K562 (cell line): ENCODE data around the gene BACE2. TPM values are rescaled to one million over a fixed set of nuclear protein-coding genes. Genes with fewer than 3 reads are reported as not detected.
"Not testable (repeated sequence)": the region's sequence is repeated elsewhere in the genome, so short reads cannot be mapped to it uniquely, and the experiment has no call there.

Experiments
- ATAC-seq: fragments of 200-7000 bp; cut with Tn5 transposase; 3 replicates; pipeline ENCODE4 v1.9.1; 2020; ENCODE audit warnings: moderate library complexity
- BruUV-seq: library from RNA; stranded (reverse); fragments of 400-500 nt; replicated peaks from 2 replicates; lab custom pipeline; 2021; lab: Mats Ljungman, UMichigan
- CTCF ChIA-PET: fragments of 300-600 bp; formaldehyde crosslinking; extraction: SDS; loops from one replicate; lab custom pipeline; 2021; ENCODE audit warnings: low intra/inter-chr PET ratio; lab: Yijun Ruan, JAX
- POLR2A ChIA-PET: fragments of 300-600, 350-650 bp; sonication (Branson Sonifier 250); formaldehyde crosslinking; extraction: SDS; loops from one replicate; lab custom pipeline; 2021; ENCODE audit warnings: antibody characterized with exemption, inconsistent platforms; lab: Yijun Ruan, JAX
- DNase-seq, 4 experiments: peaks; one replicate each; pipeline versions ENCODE4 v3.0.0 to v3.0.0-alpha.2; 2011 to 2018; ENCODE audit warnings: low spot score in 3 of 4, mixed read lengths in 3 of 4; ENCODE audit errors: extremely low read depth in 1 of 4
- FAIRE-seq: peaks from 2 replicates; lab custom pipeline; 2011; peaks lifted over from hg19 to GRCh38; lab: Jason Lieb, UNC
- H2AFZ ChIP-seq: 2 replicates; pipeline ENCODE4 v1.6.0; 2011; ENCODE audit warnings: low read depth, low read length, control low read depth, inconsistent platforms
- H3K27ac ChIP-seq: fragments of 200-600 bp; 3 replicates; pipeline ENCODE4 v1.8.0; 2011; ENCODE audit warnings: low read depth, mild to moderate bottlenecking, control low read depth, inconsistent platforms, low read length, moderate library complexity, mixed read lengths; ENCODE audit errors: extremely low read depth
- H3K27me3 ChIP-seq, 2 experiments: fragments of 300-600 bp in 1 of 2; 2 replicates in 1 of 2; 3 replicates in 1 of 2; pipeline versions ENCODE4 v1.6.0 to v1.8.0; 2011; ENCODE audit warnings: inconsistent platforms in 2 of 2, low read length in 2 of 2, mild to moderate bottlenecking in 1 of 2, mixed read lengths in 1 of 2, moderate library complexity in 1 of 2; ENCODE audit not compliant: control insufficient read depth in 2 of 2, insufficient read depth in 2 of 2
- H3K36me3 ChIP-seq: fragments of 300-600 bp; 3 replicates; pipeline ENCODE4 v1.8.0; 2011; ENCODE audit warnings: mild to moderate bottlenecking, low read length, inconsistent platforms; ENCODE audit not compliant: control insufficient read depth, insufficient read depth
- H3K4me1 ChIP-seq, 2 experiments: fragments of 200-600 bp in 1 of 2; replicated peaks in 1 of 2; 2 replicates in 1 of 2; 3 replicates in 1 of 2; pipeline versions ENCODE4 v1.5.1 to v1.8.0; 2011; ENCODE audit warnings: inconsistent platforms in 2 of 2, low read length in 2 of 2, mild to moderate bottlenecking in 1 of 2, mixed read lengths in 1 of 2, moderate library complexity in 1 of 2; ENCODE audit not compliant: control insufficient read depth in 2 of 2, insufficient read depth in 2 of 2
- H3K4me2 ChIP-seq: 2 replicates; pipeline ENCODE4 v1.6.1; 2011; ENCODE audit warnings: low read length, control low read depth, inconsistent platforms, mixed read lengths; ENCODE audit not compliant: insufficient read depth
- H3K4me3 ChIP-seq: fragments of 200-600 bp; sonication (generic), shearing (Covaris generic); 2 replicates; pipeline ENCODE4 v1.5.1; 2016; ENCODE audit warnings: control low read depth, inconsistent platforms
- H3K79me2 ChIP-seq: fragments of 200-600 bp; 3 replicates; pipeline ENCODE4 v1.8.0; 2011; ENCODE audit warnings: low read length, inconsistent platforms; ENCODE audit not compliant: control insufficient read depth, insufficient read depth
- H3K9ac ChIP-seq, 2 experiments: 2 replicates each; pipeline versions ENCODE4 v1.6.0 to v1.6.1; 2011; ENCODE audit warnings: low read depth in 2 of 2, low read length in 2 of 2, control low read depth in 1 of 2, inconsistent platforms in 1 of 2, mild to moderate bottlenecking in 1 of 2, mixed read lengths in 1 of 2; ENCODE audit not compliant: insufficient read depth in 1 of 2
- H3K9me1 ChIP-seq: one replicate; pipeline ENCODE4 v1.6.0; 2011; ENCODE audit warnings: inconsistent platforms, mild to moderate bottlenecking, low read length, moderate library complexity; ENCODE audit not compliant: control insufficient read depth, insufficient read depth
- H3K9me3 ChIP-seq: replicated peaks from 2 replicates; pipeline ENCODE4 v1.5.1; 2011; ENCODE audit warnings: low read depth, low read length, inconsistent platforms; ENCODE audit not compliant: control insufficient read depth, insufficient read depth
- H4K20me1 ChIP-seq: replicated peaks from 2 replicates; pipeline ENCODE4 v1.6.1; 2011; ENCODE audit warnings: low read length, inconsistent platforms, mixed read lengths; ENCODE audit not compliant: control insufficient read depth, insufficient read depth
- THRAP3 ChIP-seq: fragments of 450-650 bp; IDR thresholded peaks from 2 replicates; pipeline ENCODE4 v1.6.1; 2016; ENCODE audit warnings: mild to moderate bottlenecking, inconsistent platforms, borderline replicate concordance
- ZNF263 ChIP-seq: sonication (generic); formaldehyde crosslinking; IDR thresholded peaks from 2 replicates; pipeline ENCODE4 v1.8.0; 2022; ENCODE audit warnings: mild to moderate bottlenecking, missing genetic modification reagents, borderline replicate concordance
- ZNF511 ChIP-seq: sonication (generic); formaldehyde crosslinking; IDR thresholded peaks from 2 replicates; pipeline ENCODE4 v1.8.0; 2022; ENCODE audit warnings: mild to moderate bottlenecking, missing genetic modification reagents
- WGBS: fragments of 100-300 bp; shearing (Covaris generic); methylation state at CpG from one replicate; pipeline ENCODE4 v1.1.6; 2016; ENCODE audit warnings: low coverage, mixed read lengths; ENCODE audit not compliant: insufficient coverage; ENCODE audit errors: missing lambda C conversion rate; 5-methylcytosine and 5-hydroxymethylcytosine counted together
- in situ Hi-C: fragments of 300-500 bp; cut with MboI; formaldehyde crosslinking; loops from 4 replicates; pipeline ENCODE4 v1.15.0; 2018; ENCODE audit warnings: inconsistent platforms, mixed read lengths
- intact Hi-C: fragments of 100-400 bp; cut with micrococcal nuclease; formaldehyde crosslinking; loops from 2 replicates; pipeline ENCODE4 v1.14.2; 2022
- polyA plus RNA-seq, 8 experiments: library from polyadenylated mRNA; depleted of rRNA in 4 of 8; stranded (reverse) in 5 of 8; unstranded in 3 of 8; fragments of >200 nt; fragmentation: Nextera tagmentation in 2 of 8; fragmentation: Illumina TruSeq in 1 of 8; extraction: Ambion mirVana in 2 of 8; extraction: Trizol in 1 of 8; gene quantifications; 2 replicates each; pipeline versions ENCODE4 v1.2.1 to v1.2.3, GENCODE V29; 2011 to 2014; ENCODE audit warnings: inconsistent platforms in 1 of 8, missing spikeins in 1 of 8
- total RNA-seq, 7 experiments: library from RNA; depleted of rRNA in 6 of 7; stranded (reverse); fragments of >200 nt in 6 of 7; fragmentation: Illumina TruSeq in 2 of 7; extraction: Trizol in 2 of 7; gene quantifications; 2 replicates each; pipeline versions ENCODE4 v1.2.1 to v1.2.3, GENCODE V29; 2011 to 2021; ENCODE audit warnings: low replicate concordance in 1 of 7

Gene BACE2
- total and polyA plus RNA-seq, 9 of the 15 experiments (the other 6 are each of a cell fraction or from before 2014, with no cell fraction given) = 0.05 to 0.24 (median 0.15) TPM; not detected in 2

GRCh38 chr21:41243107-41243506 is 75.1 kb downstream of the BACE2 start:
- no peaks in the 10 kb centered on the region for H3K79me2 ChIP-seq
- no peak overlapping the region for H3K4me2 ChIP-seq
- no peak for FAIRE-seq
- H4K20me1 ChIP-seq = peaks cover 6% of the 10 kb centered on the region; the same call in 1 of the 2 replicates
- no TSS peak for BruUV-seq
- ChIA-PET POLR2A (no interaction called here), CTCF (no interaction called here)
- no peaks in the 10 kb centered on the region for H3K36me3 ChIP-seq
- no peak for TF ChIP-seq THRAP3
- TF ChIP-seq ZNF263 (CRISPR knock-in tag) = no peak
- TF ChIP-seq ZNF511 (CRISPR knock-in tag) = no peak
- no peak overlapping the region for H2AFZ ChIP-seq
- no peaks in the 10 kb centered on the region for H3K9me3 ChIP-seq
- H3K4me1 ChIP-seq = peaks cover 0 to 3% of the 10 kb centered on the region in 2 experiments; a peak in 1 of 5 replicates
- intact Hi-C loops (no loop called here), in situ Hi-C loops (no loop called here)
- no peaks in the 10 kb centered on the region for H3K9me1 ChIP-seq
- no peak for ATAC-seq
- DNase-seq = no peak
- no peak overlapping the region for H3K9ac ChIP-seq
- 5% methylated on average over 7 of the region's 7 CpGs for WGBS
- peaks cover 20 to 43% of the 10 kb centered on the region in 2 experiments for H3K27me3 ChIP-seq
- H3K4me3 ChIP-seq = no peak overlapping the region
- no peak overlapping the region for H3K27ac ChIP-seq

GRCh38 chr21:41244266-41244880 is 76.4 kb downstream of the BACE2 start:
- H2AFZ ChIP-seq, H3K9me3 ChIP-seq, H3K27ac ChIP-seq, BruUV-seq, DNase-seq, H3K9ac ChIP-seq, ATAC-seq, CTCF ChIA-PET, in situ Hi-C loops, H3K4me3 ChIP-seq, H3K79me2 ChIP-seq, H4K20me1 ChIP-seq, H3K9me1 ChIP-seq, H3K4me1 ChIP-seq, H3K36me3 ChIP-seq, intact Hi-C loops, FAIRE-seq, POLR2A ChIA-PET, H3K4me2 ChIP-seq: not testable (repeated sequence)
- peaks cover 26 to 55% of the 10 kb centered on the region in 2 experiments for H3K27me3 ChIP-seq
- WGBS = 2% methylated on average over 8 of the region's 8 CpGs
